ENCODE results near the gene GAL3ST3.

DNA sequence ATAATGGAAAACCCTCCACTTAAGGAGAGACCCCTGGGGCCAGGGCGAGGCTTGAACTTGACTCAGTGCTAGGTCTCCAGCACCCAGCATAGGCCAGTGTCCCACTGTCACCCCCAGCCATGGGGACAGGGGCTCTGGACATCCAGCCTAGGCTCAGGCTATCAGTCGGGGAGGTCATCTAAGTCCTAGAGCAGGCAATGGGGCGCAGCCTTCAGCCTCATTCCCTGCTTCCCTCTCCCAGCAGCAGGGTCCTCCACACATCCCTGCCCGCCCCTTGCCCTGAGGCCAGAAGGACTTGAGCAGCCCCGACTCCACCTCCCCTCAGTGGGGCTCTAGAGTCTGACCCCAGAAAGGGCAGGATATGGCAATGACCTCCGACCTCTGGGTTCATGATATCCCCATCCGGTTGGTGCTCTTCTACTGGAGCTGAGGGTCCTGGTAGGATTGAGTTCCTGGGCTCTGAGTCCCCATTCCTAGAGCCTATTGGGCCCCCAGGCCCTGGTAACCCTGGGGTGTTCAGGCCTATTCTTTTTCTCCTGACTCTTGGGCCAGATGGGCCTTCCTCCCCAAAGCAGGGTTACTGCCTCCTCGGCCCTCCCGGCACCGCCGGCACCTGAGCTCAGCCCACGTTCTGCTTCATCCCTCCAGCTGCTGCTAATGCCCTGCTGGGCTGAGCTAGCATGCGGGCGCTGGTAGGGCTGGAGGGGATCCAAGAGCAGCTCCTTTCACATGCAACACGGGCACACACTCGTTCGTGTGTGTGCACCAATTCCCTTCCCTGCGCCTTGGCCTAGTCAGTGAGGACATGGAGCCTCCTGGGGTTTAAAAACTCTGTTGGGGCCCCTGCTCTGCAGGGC, 32.8 kb downstream of the GAL3ST3 start:
- TF ChIP-seq, protein P1, sequence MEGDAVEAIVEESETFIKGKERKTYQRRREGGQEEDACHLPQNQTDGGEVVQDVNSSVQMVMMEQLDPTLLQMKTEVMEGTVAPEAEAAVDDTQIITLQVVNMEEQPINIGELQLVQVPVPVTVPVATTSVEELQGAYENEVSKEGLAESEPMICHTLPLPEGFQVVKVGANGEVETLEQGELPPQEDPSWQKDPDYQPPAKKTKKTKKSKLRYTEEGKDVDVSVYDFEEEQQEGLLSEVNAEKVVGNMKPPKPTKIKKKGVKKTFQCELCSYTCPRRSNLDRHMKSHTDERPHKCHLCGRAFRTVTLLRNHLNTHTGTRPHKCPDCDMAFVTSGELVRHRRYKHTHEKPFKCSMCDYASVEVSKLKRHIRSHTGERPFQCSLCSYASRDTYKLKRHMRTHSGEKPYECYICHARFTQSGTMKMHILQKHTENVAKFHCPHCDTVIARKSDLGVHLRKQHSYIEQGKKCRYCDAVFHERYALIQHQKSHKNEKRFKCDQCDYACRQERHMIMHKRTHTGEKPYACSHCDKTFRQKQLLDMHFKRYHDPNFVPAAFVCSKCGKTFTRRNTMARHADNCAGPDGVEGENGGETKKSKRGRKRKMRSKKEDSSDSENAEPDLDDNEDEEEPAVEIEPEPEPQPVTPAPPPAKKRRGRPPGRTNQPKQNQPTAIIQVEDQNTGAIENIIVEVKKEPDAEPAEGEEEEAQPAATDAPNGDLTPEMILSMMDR (IDR thresholded peaks at IDR 0.05): no peak
- no peak for TF ChIP-seq POLR2A (IDR thresholded peaks at IDR 0.05)

Measured in body of pancreas (tissue), 4 donors.